Small intestine (tissue), 7 donors: ENCODE results near the gene SLC27A6. TPM values are rescaled to one million over a fixed set of nuclear protein-coding genes. Genes with fewer than 3 reads are reported as not detected.
"Not testable (repeated sequence)": the region's sequence is repeated elsewhere in the genome, so short reads cannot be mapped to it uniquely, and the experiment has no call there.

ENCODE experiments used
- DNase-seq, 2 donors: peaks; one replicate each; pipeline versions ENCODE4 v3.0.0 to v3.0.0-alpha.2; 2013
- FAIRE-seq: peaks from 2 replicates; lab custom pipeline; 2012; peaks lifted over from hg19 to GRCh38; lab: Jason Lieb, UNC
- H3K27ac ChIP-seq, 3 donors: one replicate each; pipeline ENCODE4 v1.5.1; 2013; ENCODE audit warnings: low read length in 2 of 3, mild to moderate bottlenecking in 2 of 3, control low read depth in 1 of 3, inconsistent platforms in 1 of 3, low read depth in 1 of 3, moderate library complexity in 1 of 3
- H3K27me3 ChIP-seq, 3 donors: one replicate each; pipeline ENCODE4 v1.6.1; 2013; ENCODE audit warnings: low read length in 3 of 3, inconsistent platforms in 1 of 3; ENCODE audit not compliant: control insufficient read depth in 3 of 3, insufficient read depth in 3 of 3
- H3K36me3 ChIP-seq, 3 donors: one replicate each; pipeline ENCODE4 v1.6.1; 2013; ENCODE audit warnings: low read length in 3 of 3, inconsistent platforms in 1 of 3, low read depth in 1 of 3, mild to moderate bottlenecking in 1 of 3, moderate library complexity in 1 of 3; ENCODE audit not compliant: control insufficient read depth in 3 of 3, insufficient read depth in 2 of 3
- H3K4me1 ChIP-seq, 3 donors: one replicate each; pipeline ENCODE4 v1.6.1; 2013; ENCODE audit warnings: low read length in 2 of 3, inconsistent platforms in 1 of 3, low read depth in 1 of 3, mild to moderate bottlenecking in 1 of 3, moderate library complexity in 1 of 3; ENCODE audit not compliant: control insufficient read depth in 3 of 3, insufficient read depth in 2 of 3
- H3K4me3 ChIP-seq, 3 donors: one replicate each; pipeline ENCODE4 v1.5.1; 2013; ENCODE audit warnings: low read length in 3 of 3, control low read depth in 1 of 3, inconsistent platforms in 1 of 3, low read depth in 1 of 3, mild to moderate bottlenecking in 1 of 3, moderate library complexity in 1 of 3
- H3K9me3 ChIP-seq, 2 donors: one replicate each; pipeline ENCODE4 v1.6.1; 2013; ENCODE audit warnings: low read depth in 1 of 2, low read length in 1 of 2; ENCODE audit not compliant: control insufficient read depth in 2 of 2, insufficient read depth in 1 of 2
- WGBS, 3 donors: extraction: QIAGEN DNeasy Blood & Tissue Kit; methylation state at CpG; one replicate each; pipeline ENCODE4 v1.1.7; 2013; 5-methylcytosine and 5-hydroxymethylcytosine counted together
- polyA plus RNA-seq, 4 donors: library from polyadenylated mRNA; stranded (reverse) in 3 of 4; unstranded in 1 of 4; fragments of 200-250 nt in 3 of 4; fragments of 120-200 nt in 1 of 4; gene quantifications; one replicate each; pipeline versions ENCODE4 v1.2.1 to v1.2.3, GENCODE V29; 2013
- donor health status: healthy with polysubstance abuse.
- donor health status: control.
- donor health status: control.
- donor health status: Bipolar disorder and iron deficiency.
- donor health status: healthy.

SLC27A6 gene
- polyA plus RNA-seq, 4 donors, result 0.50 to 1.5 (median 0.54) TPM; not detected in 1

- Histone ChIP-seq H3K27me3 (no peaks in the 10 kb centered on the region), H3K4me3 (no peak overlapping the region), H3K4me1 (no peaks in the 10 kb centered on the region), H3K9me3 (no peaks in the 10 kb centered on the region), H3K27ac (no peak overlapping the region), H3K36me3 (no peaks in the 10 kb centered on the region)
- no peak for FAIRE-seq
- WGBS, 3 donors, result 78 to 86% (median 80%) methylated on average over 4 of the region's 4 CpGs
- DNase-seq, result no peak
Observed at GRCh38 chr5:129014185-129014584, 48.9 kb downstream of the SLC27A6 start.

DNA sequence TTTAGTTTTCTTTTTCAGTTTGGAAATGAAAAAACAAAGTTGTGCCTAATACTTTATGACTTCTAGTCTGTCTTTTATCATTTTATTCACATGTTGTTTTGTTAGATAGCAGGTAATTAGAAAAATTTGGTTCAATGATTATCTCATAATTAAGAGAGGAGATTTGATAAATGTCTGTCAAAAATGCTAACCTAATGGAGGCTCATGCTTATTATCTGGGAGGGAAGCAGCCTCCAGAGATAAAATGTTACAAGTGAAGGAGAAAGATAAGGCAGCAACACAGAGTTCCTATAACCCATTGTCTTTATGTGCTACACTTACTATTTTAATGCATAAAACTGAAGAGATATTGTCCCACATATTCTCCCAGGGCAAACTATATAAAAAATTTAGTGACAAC is 53.5 kb downstream of the SLC27A6 start:
- Histone ChIP-seq H3K4me3 (no peak overlapping the region), H3K27ac (no peak overlapping the region), H3K9me3 (no peaks in the 10 kb centered on the region), H3K4me1 (no peaks in the 10 kb centered on the region), H3K36me3 (no peaks in the 10 kb centered on the region), H3K27me3 (no peaks in the 10 kb centered on the region)
- FAIRE-seq (no peak), DNase-seq (no peak)

DNA sequence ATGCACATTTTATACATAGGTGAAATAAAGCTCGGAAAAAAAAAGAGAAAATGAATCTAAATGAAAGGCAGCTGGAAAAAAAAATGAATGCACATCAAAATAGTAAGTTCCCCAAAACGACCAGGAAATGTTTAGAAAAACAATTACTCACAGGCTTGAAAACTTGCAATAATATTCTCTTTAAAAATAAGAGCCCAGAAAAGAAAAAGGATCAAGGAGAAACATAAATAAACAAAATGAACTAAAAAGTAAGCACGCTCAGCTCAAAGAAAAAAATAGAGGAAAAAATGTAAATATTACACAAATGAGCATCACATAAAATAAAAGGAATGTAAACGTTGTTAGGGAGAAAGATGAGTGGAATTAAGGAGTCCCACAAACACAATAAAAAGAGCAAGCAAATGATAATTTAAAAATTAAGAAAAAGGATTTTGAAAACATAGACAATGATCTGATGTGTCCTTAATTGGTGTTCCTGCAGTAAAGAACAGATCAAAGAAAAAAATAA is 54.2 kb downstream of the SLC27A6 start:
- no peak overlapping the region for H3K4me3 ChIP-seq
- no peaks in the 10 kb centered on the region for H3K4me1 ChIP-seq
- no peak for FAIRE-seq
- no peak for DNase-seq
- H3K27me3 ChIP-seq, result no peaks in the 10 kb centered on the region
- H3K36me3 ChIP-seq, result no peaks in the 10 kb centered on the region
- 46 to 53% (median 49%) methylated on average over 4 of the region's 4 CpGs for WGBS, 3 donors
- no peaks in the 10 kb centered on the region for H3K9me3 ChIP-seq
- no peak overlapping the region for H3K27ac ChIP-seq

- Histone ChIP-seq H3K4me1 (no peaks in the 10 kb centered on the region), H3K27ac (no peak overlapping the region), H3K9me3 (no peaks in the 10 kb centered on the region), H3K27me3 (no peaks in the 10 kb centered on the region), H3K4me3 (no peak overlapping the region), H3K36me3 (no peaks in the 10 kb centered on the region)
- 91 to 95% (median 95%) methylated on average over 4 of the region's 4 CpGs for WGBS, 3 donors
- FAIRE-seq (no peak), DNase-seq (no peak)
Observed at GRCh38 chr5:129020683-129021082, 55.4 kb downstream of the SLC27A6 start.

DNA sequence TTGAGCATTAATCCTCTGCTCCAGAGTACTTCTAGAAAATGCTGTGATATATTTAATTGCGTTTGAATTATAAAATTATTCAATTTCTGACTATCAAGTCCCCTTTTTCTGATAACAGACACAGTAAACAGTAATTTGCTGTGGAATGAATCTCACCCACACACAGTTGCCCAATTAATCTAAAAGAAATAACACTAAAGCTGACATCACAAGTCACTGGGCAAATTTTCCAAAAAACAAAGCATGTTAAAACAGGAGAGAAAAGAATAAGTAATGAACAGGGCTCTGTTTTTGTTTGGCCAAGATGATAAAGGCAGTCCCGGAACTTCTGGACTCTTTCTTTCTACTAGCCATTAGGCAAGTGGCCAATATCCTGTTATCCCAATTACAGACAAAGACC is 56.5 kb downstream of the SLC27A6 start:
- H3K9me3 ChIP-seq, result no peaks in the 10 kb centered on the region
- DNase-seq (no peak), FAIRE-seq (no peak)
- H3K27me3 ChIP-seq, result no peaks in the 10 kb centered on the region
- no peaks in the 10 kb centered on the region for H3K36me3 ChIP-seq
- no peaks in the 10 kb centered on the region for H3K4me1 ChIP-seq
- H3K27ac ChIP-seq, result no peak overlapping the region
- WGBS, 3 donors, result 42 to 57% (median 50%) methylated on average over 2 of the region's 2 CpGs
- no peak overlapping the region for H3K4me3 ChIP-seq

DNA sequence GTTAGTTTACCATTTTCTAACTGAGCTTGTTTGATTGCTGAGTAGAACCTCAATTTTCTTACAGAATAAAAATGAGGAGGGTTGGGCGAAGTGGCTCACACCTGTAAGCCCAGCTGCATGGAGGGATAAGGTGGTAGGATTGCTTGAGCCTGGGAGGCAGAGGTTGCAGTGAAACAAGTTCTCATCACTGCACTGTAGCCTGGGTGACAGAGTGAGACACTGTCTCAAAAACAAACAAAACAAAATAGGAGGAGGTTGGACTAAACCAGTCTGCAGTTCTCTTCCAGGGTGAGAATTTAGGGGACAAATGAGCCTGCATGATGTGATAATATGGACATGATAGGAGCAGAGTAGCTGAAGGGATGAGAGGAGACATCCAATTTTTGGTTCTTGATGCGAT is 57.3 kb downstream of the SLC27A6 start:
- Histone ChIP-seq H3K9me3 (no peaks in the 10 kb centered on the region), H3K27ac (no peak overlapping the region), H3K27me3 (no peaks in the 10 kb centered on the region), H3K4me1 (no peaks in the 10 kb centered on the region), H3K36me3 (no peaks in the 10 kb centered on the region), H3K4me3 (no peak overlapping the region)
- no peak for DNase-seq
- no peak for FAIRE-seq
- 75 to 87% (median 85%) methylated on average over 2 of the region's 2 CpGs for WGBS, 3 donors

DNA sequence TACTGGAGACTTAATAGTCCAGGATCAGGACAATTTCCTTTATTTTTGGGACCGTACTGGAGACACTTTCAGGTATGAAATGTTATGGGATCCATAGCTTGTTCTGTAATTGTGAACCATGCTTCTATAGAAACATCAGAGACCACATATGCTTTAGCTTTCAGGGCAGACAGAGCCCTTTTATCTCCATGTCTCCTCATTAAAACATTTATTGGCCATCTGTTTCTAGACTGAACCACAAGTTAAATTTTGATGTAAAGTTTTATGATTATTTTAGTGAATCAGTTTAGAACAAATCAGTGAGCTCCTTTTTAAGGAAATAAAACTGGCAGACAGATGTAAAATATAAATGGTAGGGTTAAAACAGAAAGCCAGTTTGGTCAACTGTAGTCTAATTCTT is 62.0 kb downstream of the SLC27A6 start:
- Histone ChIP-seq H3K27ac (no peak overlapping the region), H3K4me3 (no peak overlapping the region), H3K27me3 (no peaks in the 10 kb centered on the region), H3K9me3 (no peaks in the 10 kb centered on the region), H3K4me1 (no peaks in the 10 kb centered on the region), H3K36me3 (no peaks in the 10 kb centered on the region)
- 69 to 76% (median 76%) methylated on average over 1 of the region's 1 CpG for WGBS, 3 donors
- DNase-seq (no peak), FAIRE-seq (no peak)

DNA sequence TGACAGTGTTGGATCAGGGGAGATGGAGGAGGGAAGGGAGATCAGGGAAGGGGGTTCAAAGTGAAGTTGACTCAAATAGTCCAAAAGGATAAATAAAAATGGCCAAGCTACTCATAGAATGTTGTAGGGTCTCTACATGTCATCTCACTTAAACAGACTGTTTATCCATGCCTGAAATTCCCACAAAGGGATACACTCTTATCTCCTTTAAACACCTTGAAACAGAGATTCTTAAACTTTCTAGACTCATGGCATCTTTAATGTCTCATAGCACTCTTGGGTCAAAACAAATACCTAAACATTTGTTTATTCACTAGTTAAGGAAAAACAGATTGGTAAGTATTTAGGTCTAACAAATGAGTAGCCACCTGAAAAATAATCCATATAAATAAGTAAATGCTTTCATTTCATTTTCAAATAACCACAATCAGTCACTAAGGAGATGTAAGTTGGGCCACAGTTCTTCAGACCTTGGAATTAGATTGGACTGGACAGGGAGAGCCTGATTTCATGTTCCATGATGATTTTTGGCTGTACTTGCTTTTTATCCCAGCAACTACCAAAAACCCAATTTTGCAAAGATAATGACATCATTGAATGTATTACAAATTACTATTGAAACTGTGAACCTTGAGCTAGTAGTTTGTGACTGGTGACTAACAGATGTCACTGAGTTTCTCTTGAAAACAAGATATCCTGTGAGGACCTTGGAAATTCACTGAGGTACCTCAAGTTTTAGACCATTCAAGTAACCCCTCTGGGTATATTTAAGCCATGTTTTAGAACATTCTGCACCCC is 66.8 kb downstream of the SLC27A6 start:
- DNase-seq (no peak), FAIRE-seq (no peak)
- no peaks in the 10 kb centered on the region for H3K4me1 ChIP-seq
- no peaks in the 10 kb centered on the region for H3K27me3 ChIP-seq
- no peaks in the 10 kb centered on the region for H3K9me3 ChIP-seq
- no peak overlapping the region for H3K27ac ChIP-seq
- no peak overlapping the region for H3K4me3 ChIP-seq
- H3K36me3 ChIP-seq, result no peaks in the 10 kb centered on the region

- H3K4me3 ChIP-seq, H3K36me3 ChIP-seq, H3K4me1 ChIP-seq, H3K9me3 ChIP-seq, DNase-seq, H3K27me3 ChIP-seq, FAIRE-seq, H3K27ac ChIP-seq: not testable (repeated sequence)
- WGBS, 3 donors, result 86 to 96% (median 87%) methylated on average over 3 of the region's 3 CpGs
Observed at GRCh38 chr5:129036257-129036656, 71.0 kb downstream of the SLC27A6 start.
